ENCODE measurements around the gene ERCC2. TPM values are rescaled to one million over a fixed set of nuclear protein-coding genes. Genes with fewer than 3 reads are reported as not detected.

The ERCC2 gene
- total and polyA plus RNA-seq, 7 experiments from 2014 or later = 4.4 to 25.1 (median 14.9) TPM

- ATAC-seq (no peak), DNase-seq (no peak)
- no peak within 1 kb of the TSS for H3K27ac ChIP-seq (ENCODE audit: low read depth, low read length)
- ChIA-PET CTCF (no interaction called here), POLR2A (no interaction called here)
- H3K9me3 ChIP-seq (ENCODE audit: control insufficient read depth in 2 of 3, low read length in 3 of 3) = no peaks in the 10 kb centered on the region
- intact Hi-C loops (cut with micrococcal nuclease) = no loop called here
- H3K36me3 ChIP-seq (ENCODE audit: control insufficient read depth in 2 of 3, insufficient read depth in 3 of 3, low read length in 3 of 3) = no peaks in the 10 kb centered on the region
- no peaks in the 10 kb centered on the region for H3K4me1 ChIP-seq (ENCODE audit: control insufficient read depth in 2 of 2, insufficient read depth in 2 of 2, low read length in 2 of 2)
- H3K27me3 ChIP-seq (ENCODE audit: control insufficient read depth in 2 of 2, insufficient read depth in 2 of 2, low read length in 2 of 2) = no peaks in the 10 kb centered on the region
- no peaks in the 10 kb centered on the region for H3K36me3 Mint-ChIP-seq
- H3K9me3 Mint-ChIP-seq = no peaks in the 10 kb centered on the region
- no peak within 1 kb of the TSS for H3K27ac Mint-ChIP-seq
- H3K4me1 Mint-ChIP-seq = peaks cover 0 to 6% (median 0%) of the 10 kb centered on the region in 7 donors
- H3K4me3 Mint-ChIP-seq = no peak within 1 kb of the TSS
- H3K4me3 ChIP-seq (ENCODE audit: low read length) = no peak within 1 kb of the TSS
- H3K27me3 Mint-ChIP-seq = peaks cover 5 to 38% (median 33%) of the 10 kb centered on the region in 5 donors
These were observed 47.6 kb downstream of the ERCC2 start, which contains the start of gene CKM for GRCh38 chr19:45322744-45323281. TSS of gene CKM (minus strand) at chr19:45322875. CDS start at chr19:45319713, 3,162 bp downstream.

- no peak overlapping the region for H3K27ac Mint-ChIP-seq
- Histone ChIP-seq H3K27me3 (ENCODE audit: control insufficient read depth in 2 of 2, insufficient read depth in 2 of 2, low read length in 2 of 2) (no peaks in the 10 kb centered on the region), H3K36me3 (ENCODE audit: control insufficient read depth in 2 of 3, insufficient read depth in 3 of 3, low read length in 3 of 3) (no peaks in the 10 kb centered on the region), H3K4me3 (ENCODE audit: low read length) (no peak overlapping the region), H3K27ac (ENCODE audit: low read depth, low read length) (no peak overlapping the region), H3K9me3 (ENCODE audit: control insufficient read depth in 2 of 3, low read length in 3 of 3) (no peaks in the 10 kb centered on the region), H3K4me1 (ENCODE audit: control insufficient read depth in 2 of 2, insufficient read depth in 2 of 2, low read length in 2 of 2) (no peaks in the 10 kb centered on the region)
- ATAC-seq (no peak), DNase-seq (no peak)
- H3K4me3 Mint-ChIP-seq = no peak overlapping the region
- H3K36me3 Mint-ChIP-seq = no peaks in the 10 kb centered on the region
- peaks cover 0 to 6% (median 0%) of the 10 kb centered on the region in 7 donors for H3K4me1 Mint-ChIP-seq
- ChIA-PET CTCF (no interaction called here), POLR2A (no interaction called here)
- peaks cover 10 to 43% (median 37%) of the 10 kb centered on the region in 5 donors for H3K27me3 Mint-ChIP-seq
- no peaks in the 10 kb centered on the region for H3K9me3 Mint-ChIP-seq
- intact Hi-C loops (cut with micrococcal nuclease) = no loop called here
These were observed 48.1 kb downstream of the ERCC2 start for GRCh38 chr19:45322311-45322710.

GRCh38 chr19:45321848-45322247, 48.5 kb downstream of the ERCC2 start:
- no peaks in the 10 kb centered on the region for H3K4me1 ChIP-seq (ENCODE audit: control insufficient read depth in 2 of 2, insufficient read depth in 2 of 2, low read length in 2 of 2)
- H3K27ac Mint-ChIP-seq = no peak overlapping the region
- H3K27ac ChIP-seq (ENCODE audit: low read depth, low read length) = no peak overlapping the region
- no peaks in the 10 kb centered on the region for H3K36me3 ChIP-seq (ENCODE audit: control insufficient read depth in 2 of 3, insufficient read depth in 3 of 3, low read length in 3 of 3)
- peaks cover 0 to 6% (median 0%) of the 10 kb centered on the region in 7 donors for H3K4me1 Mint-ChIP-seq
- intact Hi-C loops (cut with micrococcal nuclease) = no loop called here
- ChIA-PET POLR2A (no interaction called here), CTCF (no interaction called here)
- H3K4me3 Mint-ChIP-seq = no peak overlapping the region
- no peak for DNase-seq
- peaks cover 12 to 48% (median 39%) of the 10 kb centered on the region in 5 donors for H3K27me3 Mint-ChIP-seq
- H3K9me3 ChIP-seq (ENCODE audit: control insufficient read depth in 2 of 3, low read length in 3 of 3) = no peaks in the 10 kb centered on the region
- ATAC-seq = no peak
- H3K4me3 ChIP-seq (ENCODE audit: low read length) = no peak overlapping the region
- no peaks in the 10 kb centered on the region for H3K9me3 Mint-ChIP-seq
- H3K27me3 ChIP-seq (ENCODE audit: control insufficient read depth in 2 of 2, insufficient read depth in 2 of 2, low read length in 2 of 2) = no peaks in the 10 kb centered on the region
- no peaks in the 10 kb centered on the region for H3K36me3 Mint-ChIP-seq

GRCh38 chr19:45320997-45321775, 49.2 kb downstream of the ERCC2 start:
- intact Hi-C loops (cut with micrococcal nuclease) = no loop called here
- DNase-seq = no peak
- peaks cover 18 to 54% (median 43%) of the 10 kb centered on the region in 5 donors for H3K27me3 Mint-ChIP-seq
- H3K4me3 ChIP-seq (ENCODE audit: low read length) = no peak overlapping the region
- no peaks in the 10 kb centered on the region for H3K36me3 Mint-ChIP-seq
- H3K4me1 Mint-ChIP-seq = peaks cover 0 to 3% (median 0%) of the 10 kb centered on the region in 7 donors
- no peaks in the 10 kb centered on the region for H3K9me3 Mint-ChIP-seq
- no peaks in the 10 kb centered on the region for H3K4me1 ChIP-seq (ENCODE audit: control insufficient read depth in 2 of 2, insufficient read depth in 2 of 2, low read length in 2 of 2)
- no peak overlapping the region for H3K27ac Mint-ChIP-seq
- POLR2A ChIA-PET = no interaction called here
- H3K4me3 Mint-ChIP-seq = no peak overlapping the region
- no peaks in the 10 kb centered on the region for H3K27me3 ChIP-seq (ENCODE audit: control insufficient read depth in 2 of 2, insufficient read depth in 2 of 2, low read length in 2 of 2)
- CTCF ChIA-PET = interaction anchor here (0.6 kb wide), 1 partner anchor 358 kb away, joined by 4 read pairs; no protein-coding TSS in a partner anchor
- no peak overlapping the region for H3K27ac ChIP-seq (ENCODE audit: low read depth, low read length)
- no peaks in the 10 kb centered on the region for H3K9me3 ChIP-seq (ENCODE audit: control insufficient read depth in 2 of 3, low read length in 3 of 3)
- no peak for ATAC-seq
- no peaks in the 10 kb centered on the region for H3K36me3 ChIP-seq (ENCODE audit: control insufficient read depth in 2 of 3, insufficient read depth in 3 of 3, low read length in 3 of 3)

- H3K4me1 ChIP-seq (ENCODE audit: control insufficient read depth in 2 of 2, insufficient read depth in 2 of 2, low read length in 2 of 2) = no peaks in the 10 kb centered on the region
- no peak overlapping the region for H3K27ac ChIP-seq (ENCODE audit: low read depth, low read length)
- no peaks in the 10 kb centered on the region for H3K36me3 ChIP-seq (ENCODE audit: control insufficient read depth in 2 of 3, insufficient read depth in 3 of 3, low read length in 3 of 3)
- no peak overlapping the region for H3K4me3 ChIP-seq (ENCODE audit: low read length)
- Mint-ChIP-seq H3K4me3 (no peak overlapping the region), H3K4me1 (no peaks in the 10 kb centered on the region), H3K27ac (no peak overlapping the region), H3K36me3 (no peaks in the 10 kb centered on the region), H3K9me3 (no peaks in the 10 kb centered on the region), H3K27me3 (peaks cover 21 to 65% (median 31%) of the 10 kb centered on the region in 5 donors)
- POLR2A ChIA-PET = no interaction called here
- DNase-seq (no peak), ATAC-seq (no peak)
- no peaks in the 10 kb centered on the region for H3K9me3 ChIP-seq (ENCODE audit: control insufficient read depth in 2 of 3, low read length in 3 of 3)
- CTCF ChIA-PET = no interaction called here
- H3K27me3 ChIP-seq (ENCODE audit: control insufficient read depth in 2 of 2, insufficient read depth in 2 of 2, low read length in 2 of 2) = no peaks in the 10 kb centered on the region
- intact Hi-C loops (cut with micrococcal nuclease) = no loop called here
These were observed 55.1 kb downstream of the ERCC2 start for GRCh38 chr19:45315304-45315703.

- H3K27ac ChIP-seq (ENCODE audit: low read depth, low read length) = no peak overlapping the region
- no peaks in the 10 kb centered on the region for H3K4me1 ChIP-seq (ENCODE audit: control insufficient read depth in 2 of 2, insufficient read depth in 2 of 2, low read length in 2 of 2)
- no peak for DNase-seq
- no peaks in the 10 kb centered on the region for H3K36me3 ChIP-seq (ENCODE audit: control insufficient read depth in 2 of 3, insufficient read depth in 3 of 3, low read length in 3 of 3)
- Mint-ChIP-seq H3K27me3 (peaks cover 21 to 59% (median 31%) of the 10 kb centered on the region in 5 donors), H3K27ac (no peak overlapping the region), H3K36me3 (no peaks in the 10 kb centered on the region), H3K9me3 (no peaks in the 10 kb centered on the region), H3K4me1 (no peaks in the 10 kb centered on the region), H3K4me3 (no peak overlapping the region)
- H3K27me3 ChIP-seq (ENCODE audit: control insufficient read depth in 2 of 2, insufficient read depth in 2 of 2, low read length in 2 of 2) = no peaks in the 10 kb centered on the region
- intact Hi-C loops (cut with micrococcal nuclease) = no loop called here
- ChIA-PET POLR2A (no interaction called here), CTCF (no interaction called here)
- ATAC-seq = no peak
- H3K4me3 ChIP-seq (ENCODE audit: low read length) = no peak overlapping the region
- no peaks in the 10 kb centered on the region for H3K9me3 ChIP-seq (ENCODE audit: control insufficient read depth in 2 of 3, low read length in 3 of 3)
These were observed 55.6 kb downstream of the ERCC2 start for GRCh38 chr19:45314708-45315245.

All from naive thymus-derived CD4-positive, alpha-beta T cell (primary cell).